K562 (cell line): ENCODE results near the gene ZNF701. TPM values are rescaled to one million over a fixed set of nuclear protein-coding genes. Genes with fewer than 3 reads are reported as not detected.
A peak's percentile ranks its signal among the peaks of the same experiment; 100 is the strongest.

ENCODE experiments used
- BRCA1 ChIP-seq, 2 experiments: fragments of 450-650 bp in 1 of 2; sonication (generic) in 1 of 2; formaldehyde crosslinking in 1 of 2; IDR thresholded peaks; 2 replicates each; pipeline versions ENCODE4 v1.5.0 to v1.6.1; 2017 to 2020; ENCODE audit warnings: mild to moderate bottlenecking in 1 of 2, missing genetic modification reagents in 1 of 2
- CTBP1 ChIP-seq: fragments of 450-650 bp; IDR thresholded peaks from 2 replicates; pipeline ENCODE4 v1.6.1; 2016; ENCODE audit warnings: borderline replicate concordance
- ELF1 ChIP-seq: fragments of 200-800 bp; sonication (Bioruptor generic); IDR thresholded peaks from 2 replicates; pipeline ENCODE4 v1.6.1; 2016; ENCODE audit warnings: missing genetic modification characterization, missing compliant biosample characterization
- EP300 ChIP-seq: IDR thresholded peaks from 2 replicates; pipeline ENCODE4 v1.6.1; 2012; ENCODE audit warnings: low read length, improper control_type of control experiment
- FIP1L1 ChIP-seq: fragments of 200-400 bp; formaldehyde crosslinking; IDR thresholded peaks from 2 replicates; pipeline ENCODE4 v1.6.1; 2018; ENCODE audit warnings: mild to moderate bottlenecking, low read depth, low read length; ENCODE audit not compliant: poor library complexity, severe bottlenecking
- FUS ChIP-seq: fragments of 200-400 bp; formaldehyde crosslinking; optimal IDR thresholded peaks from 2 replicates; pipeline ENCODE3; 2017; ENCODE audit warnings: low read depth, low read length
- GATAD2A ChIP-seq: fragments of 450-650 bp; IDR thresholded peaks from 2 replicates; pipeline ENCODE4 v1.6.1; 2017
- KAT2B ChIP-seq: IDR thresholded peaks from one replicate; pipeline ENCODE4 v1.6.1; 2012; ENCODE audit warnings: low read depth, mild to moderate bottlenecking, control low read depth, inconsistent platforms, low read length, moderate library complexity
- MAFG ChIP-seq: fragments of 450-650 bp; conservative IDR thresholded peaks from 2 replicates; pipeline ENCODE4 v1.6.1; 2016; ENCODE audit warnings: missing genetic modification characterization, missing compliant biosample characterization
- NCOA2 ChIP-seq, 2 experiments: fragments of 450-650 bp; IDR thresholded peaks; 2 replicates each; pipeline ENCODE4 v1.6.1; 2018; ENCODE audit warnings: mild to moderate bottlenecking in 2 of 2, moderate library complexity in 1 of 2; ENCODE audit not compliant: partially characterized antibody in 2 of 2
- NCOA6 ChIP-seq: fragments of 450-650 bp; IDR thresholded peaks from 2 replicates; pipeline ENCODE4 v1.6.1; 2017; ENCODE audit warnings: mild to moderate bottlenecking
- POLR2G ChIP-seq: fragments of 200-400 bp; formaldehyde crosslinking; IDR thresholded peaks from 2 replicates; pipeline ENCODE4 v1.6.1; 2017; ENCODE audit warnings: low read depth, mild to moderate bottlenecking, antibody characterized with exemption, low read length, moderate library complexity
- PTBP1 ChIP-seq: fragments of 200-400 bp; formaldehyde crosslinking; IDR thresholded peaks from 2 replicates; pipeline ENCODE4 v1.6.1; 2017; ENCODE audit warnings: low read depth, low read length
- RAD51 ChIP-seq: fragments of 450-650 bp; IDR thresholded peaks from 2 replicates; pipeline ENCODE4 v1.7.1; 2016; ENCODE audit warnings: low read depth, mild to moderate bottlenecking, borderline replicate concordance
- RB1 ChIP-seq: fragments of 450-650 bp; IDR thresholded peaks from 2 replicates; pipeline ENCODE4 v1.6.1; 2017; ENCODE audit warnings: low read depth, mild to moderate bottlenecking
- RHOXF2B ChIP-seq: fragments of 250-450 bp; sonication (Bioruptor Pico); conservative IDR thresholded peaks from 2 replicates; pipeline ENCODE4 v1.5.1; 2021
- SMAD4 ChIP-seq: fragments of 250-450 bp; sonication (Bioruptor Pico); conservative IDR thresholded peaks from 2 replicates; pipeline ENCODE4 v1.8.0; 2021; ENCODE audit warnings: inconsistent platforms, mild to moderate bottlenecking, moderate library complexity
- SMARCB1 ChIP-seq: IDR thresholded peaks from 2 replicates; pipeline ENCODE4 v1.6.1; 2011; ENCODE audit warnings: improper control_type of control experiment, low read depth; ENCODE audit not compliant: insufficient read length
- TAF1 ChIP-seq: IDR thresholded peaks from 2 replicates; pipeline ENCODE4 v1.6.1; 2011; ENCODE audit warnings: mild to moderate bottlenecking, low read length, moderate library complexity; ENCODE audit not compliant: insufficient read depth, control insufficient read depth, severe bottlenecking; ENCODE audit errors: extremely low read depth
- ZNF408 ChIP-seq: fragments of 250-450 bp; sonication (Bioruptor Pico); IDR thresholded peaks from 2 replicates; pipeline ENCODE4 v1.4.0; 2020; ENCODE audit warnings: low read depth, mild to moderate bottlenecking, moderate library complexity
- ZNF586 ChIP-seq: fragments of 450-650 bp; formaldehyde crosslinking; conservative IDR thresholded peaks from 2 replicates; pipeline ENCODE4 v1.4.0; 2020; ENCODE audit warnings: mild to moderate bottlenecking, moderate library complexity
- ZNF785 ChIP-seq: fragments of 250-450 bp; sonication (Bioruptor Pico); IDR thresholded peaks from 2 replicates; pipeline ENCODE4 v1.4.0; 2020; ENCODE audit warnings: mild to moderate bottlenecking
- polyA plus RNA-seq, 8 experiments: library from polyadenylated mRNA; depleted of rRNA in 4 of 8; stranded (reverse) in 5 of 8; unstranded in 3 of 8; fragments of >200 nt; fragmentation: Nextera tagmentation in 2 of 8; fragmentation: Illumina TruSeq in 1 of 8; extraction: Ambion mirVana in 2 of 8; extraction: Trizol in 1 of 8; gene quantifications; 2 replicates each; pipeline versions ENCODE4 v1.2.1 to v1.2.3, GENCODE V29; 2011 to 2014; ENCODE audit warnings: inconsistent platforms in 1 of 8, missing spikeins in 1 of 8
- total RNA-seq, 7 experiments: library from RNA; depleted of rRNA in 6 of 7; stranded (reverse); fragments of >200 nt in 6 of 7; fragmentation: Illumina TruSeq in 2 of 7; extraction: Trizol in 2 of 7; gene quantifications; 2 replicates each; pipeline versions ENCODE4 v1.2.1 to v1.2.3, GENCODE V29; 2011 to 2021; ENCODE audit warnings: low replicate concordance in 1 of 7
- TF ChIP-seq, protein P1 (sequence below): sonication (generic); formaldehyde crosslinking; IDR thresholded peaks from 2 replicates; pipeline ENCODE4 v1.8.1; 2023; ENCODE audit warnings: mild to moderate bottlenecking, missing genetic modification reagents
- TF ChIP-seq, protein P2 (sequence below): fragments of 200-800 bp; sonication (Bioruptor generic); IDR thresholded peaks from 2 replicates; pipeline ENCODE4 v1.6.1; 2017; ENCODE audit warnings: missing genetic modification characterization, missing compliant biosample characterization
- TF ChIP-seq, protein P3 (sequence below): fragments of 450-650 bp; IDR thresholded peaks from 2 replicates; pipeline ENCODE4 v1.6.1; 2016; ENCODE audit warnings: mild to moderate bottlenecking

ZNF701 gene
- total and polyA plus RNA-seq, 9 of the 15 experiments (the other 6 are each of a cell fraction or from before 2014, with no cell fraction given): 5.3 to 15.9 (median 10.1) TPM

DNA sequence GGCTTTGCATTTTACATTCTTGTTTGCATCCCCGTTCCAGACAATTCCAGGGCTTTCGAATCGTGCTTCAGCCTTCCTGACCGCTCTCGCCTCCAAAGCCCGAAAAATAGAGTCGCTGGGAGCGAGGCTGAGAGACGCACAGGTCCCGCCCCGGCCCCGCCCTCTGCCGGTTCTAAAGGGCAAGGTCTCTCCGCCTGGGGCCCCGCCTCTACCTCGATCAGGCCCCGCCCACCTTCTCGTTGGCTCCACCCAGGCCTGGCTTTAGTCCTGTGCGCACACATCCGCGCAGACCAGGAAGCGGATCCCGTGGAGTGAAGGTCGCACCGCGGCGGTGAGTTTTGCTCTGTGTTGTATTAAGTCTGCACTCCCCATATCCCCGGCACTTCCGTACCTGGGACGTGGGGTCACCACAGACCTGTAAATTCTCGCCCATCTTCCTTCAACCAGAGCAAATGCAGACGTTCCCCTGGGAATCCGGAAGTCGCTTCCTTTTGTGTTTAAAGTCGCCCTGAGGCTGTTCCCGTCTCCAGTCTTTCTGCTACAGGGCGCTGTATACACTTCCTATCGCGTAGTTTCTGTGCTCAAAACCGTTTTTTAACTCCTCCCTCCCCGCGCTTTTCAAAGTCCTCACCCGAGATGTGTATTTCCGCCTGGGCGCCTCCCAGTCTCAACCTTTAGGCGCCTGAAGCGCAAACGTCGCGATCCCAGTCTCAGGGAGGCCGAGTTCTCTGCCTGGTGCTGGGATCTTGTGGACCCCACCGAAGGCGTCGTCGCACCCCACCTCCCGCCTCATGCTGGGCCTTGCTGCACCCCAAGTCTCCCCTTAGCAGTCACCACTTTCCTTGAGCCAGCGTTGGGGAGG lies at the start of gene ZNF701 (continued):
- TF ChIP-seq, protein P1, sequence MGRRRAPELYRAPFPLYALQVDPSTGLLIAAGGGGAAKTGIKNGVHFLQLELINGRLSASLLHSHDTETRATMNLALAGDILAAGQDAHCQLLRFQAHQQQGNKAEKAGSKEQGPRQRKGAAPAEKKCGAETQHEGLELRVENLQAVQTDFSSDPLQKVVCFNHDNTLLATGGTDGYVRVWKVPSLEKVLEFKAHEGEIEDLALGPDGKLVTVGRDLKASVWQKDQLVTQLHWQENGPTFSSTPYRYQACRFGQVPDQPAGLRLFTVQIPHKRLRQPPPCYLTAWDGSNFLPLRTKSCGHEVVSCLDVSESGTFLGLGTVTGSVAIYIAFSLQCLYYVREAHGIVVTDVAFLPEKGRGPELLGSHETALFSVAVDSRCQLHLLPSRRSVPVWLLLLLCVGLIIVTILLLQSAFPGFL (CRISPR knock-in tag): no peak
- TF ChIP-seq ZNF785 (CRISPR knock-in tag): no peak
- no peak for TF ChIP-seq NCOA6
- no peak for TF ChIP-seq ZNF586 (CRISPR knock-in tag)
- no peak for TF ChIP-seq FIP1L1
- 0 out of 2 replicates have a peak, but pooled peaks have one; percentile 9 for TF ChIP-seq CTBP1
- TF ChIP-seq EP300: no peak
- TF ChIP-seq SMARCB1: no peak
- no peak for TF ChIP-seq RAD51
- no peak for TF ChIP-seq GATAD2A
- TF ChIP-seq KAT2B: no peak
- no peak for TF ChIP-seq SMAD4
- no peak for TF ChIP-seq FUS
- no peak for TF ChIP-seq RHOXF2B
- peak; percentile 99 for TF ChIP-seq ELF1 (tag)
- peak; percentile 71 for TF ChIP-seq TAF1
- TF ChIP-seq ZNF408 (CRISPR knock-in tag): no peak
- TF ChIP-seq PTBP1: no peak
- no peak for TF ChIP-seq NCOA2 (IDR thresholded peaks at IDR 0.05; ENCODE audit: partially characterized antibody in 2 of 2)
- TF ChIP-seq RB1: peak; percentile 26; the same call in 1 of the 2 replicates
- TF ChIP-seq MAFG (tag): no peak
- TF ChIP-seq, protein P2, sequence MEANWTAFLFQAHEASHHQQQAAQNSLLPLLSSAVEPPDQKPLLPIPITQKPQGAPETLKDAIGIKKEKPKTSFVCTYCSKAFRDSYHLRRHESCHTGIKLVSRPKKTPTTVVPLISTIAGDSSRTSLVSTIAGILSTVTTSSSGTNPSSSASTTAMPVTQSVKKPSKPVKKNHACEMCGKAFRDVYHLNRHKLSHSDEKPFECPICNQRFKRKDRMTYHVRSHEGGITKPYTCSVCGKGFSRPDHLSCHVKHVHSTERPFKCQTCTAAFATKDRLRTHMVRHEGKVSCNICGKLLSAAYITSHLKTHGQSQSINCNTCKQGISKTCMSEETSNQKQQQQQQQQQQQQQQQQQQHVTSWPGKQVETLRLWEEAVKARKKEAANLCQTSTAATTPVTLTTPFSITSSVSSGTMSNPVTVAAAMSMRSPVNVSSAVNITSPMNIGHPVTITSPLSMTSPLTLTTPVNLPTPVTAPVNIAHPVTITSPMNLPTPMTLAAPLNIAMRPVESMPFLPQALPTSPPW: peak; percentile 41; the same call in 1 of the 2 replicates
- TF ChIP-seq, protein P3, sequence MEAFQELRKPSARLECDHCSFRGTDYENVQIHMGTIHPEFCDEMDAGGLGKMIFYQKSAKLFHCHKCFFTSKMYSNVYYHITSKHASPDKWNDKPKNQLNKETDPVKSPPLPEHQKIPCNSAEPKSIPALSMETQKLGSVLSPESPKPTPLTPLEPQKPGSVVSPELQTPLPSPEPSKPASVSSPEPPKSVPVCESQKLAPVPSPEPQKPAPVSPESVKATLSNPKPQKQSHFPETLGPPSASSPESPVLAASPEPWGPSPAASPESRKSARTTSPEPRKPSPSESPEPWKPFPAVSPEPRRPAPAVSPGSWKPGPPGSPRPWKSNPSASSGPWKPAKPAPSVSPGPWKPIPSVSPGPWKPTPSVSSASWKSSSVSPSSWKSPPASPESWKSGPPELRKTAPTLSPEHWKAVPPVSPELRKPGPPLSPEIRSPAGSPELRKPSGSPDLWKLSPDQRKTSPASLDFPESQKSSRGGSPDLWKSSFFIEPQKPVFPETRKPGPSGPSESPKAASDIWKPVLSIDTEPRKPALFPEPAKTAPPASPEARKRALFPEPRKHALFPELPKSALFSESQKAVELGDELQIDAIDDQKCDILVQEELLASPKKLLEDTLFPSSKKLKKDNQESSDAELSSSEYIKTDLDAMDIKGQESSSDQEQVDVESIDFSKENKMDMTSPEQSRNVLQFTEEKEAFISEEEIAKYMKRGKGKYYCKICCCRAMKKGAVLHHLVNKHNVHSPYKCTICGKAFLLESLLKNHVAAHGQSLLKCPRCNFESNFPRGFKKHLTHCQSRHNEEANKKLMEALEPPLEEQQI: no peak
- no peak for TF ChIP-seq BRCA1 (IDR thresholded peaks at IDR 0.05)
- TF ChIP-seq BRCA1 (CRISPR knock-in tag; IDR thresholded peaks at IDR 0.05): no peak
- TF ChIP-seq POLR2G: peak; percentile 86
